GM23338 (cell line): Measurements from ENCODE around the gene FAF1. TPM values are rescaled to one million over a fixed set of nuclear protein-coding genes. Genes with fewer than 3 reads are reported as not detected.

Experiments
- ATAC-seq: fragments of 200-7000 bp; cut with Tn5 transposase; 3 replicates; pipeline ENCODE4 v1.9.1; 2020
- DNase-seq: peaks from one replicate; pipeline ENCODE4 v3.0.0-alpha.2; 2015; ENCODE audit warnings: low spot score
- H2AFZ ChIP-seq: fragments of 200-600 bp; sonication (generic); 2 replicates; pipeline ENCODE4 v1.8.0; 2016; ENCODE audit warnings: antibody characterized with exemption, mild to moderate bottlenecking, moderate library complexity
- H3F3A ChIP-seq: fragments of 200-600 bp; sonication (generic); replicated peaks from 2 replicates; pipeline ENCODE4 v1.8.0; 2017; ENCODE audit warnings: antibody characterized with exemption, mixed run types, low read depth
- H3K27ac ChIP-seq: fragments of 200-600 bp; sonication (generic); 2 replicates; pipeline ENCODE4 v1.6.1; 2016; ENCODE audit warnings: low read depth
- H3K27me3 ChIP-seq: fragments of 200-600 bp; sonication (generic); 2 replicates; pipeline ENCODE4 v1.8.0; 2016; ENCODE audit warnings: mild to moderate bottlenecking, mixed run types, moderate library complexity; ENCODE audit not compliant: insufficient read depth
- H3K36me3 ChIP-seq: fragments of 200-600 bp; sonication (generic); 2 replicates; pipeline ENCODE4 v1.8.0; 2016; ENCODE audit warnings: mild to moderate bottlenecking; ENCODE audit not compliant: insufficient read depth
- H3K4me1 ChIP-seq: fragments of 200-600 bp; sonication (generic); 2 replicates; pipeline ENCODE4 v1.8.0; 2016; ENCODE audit warnings: mild to moderate bottlenecking, moderate library complexity; ENCODE audit not compliant: insufficient read depth
- H3K4me2 ChIP-seq: fragments of 200-600 bp; sonication (generic); 2 replicates; pipeline ENCODE4 v1.7.1; 2017; ENCODE audit warnings: mixed run types
- H3K4me3 ChIP-seq: fragments of 200-600 bp; sonication (generic); 2 replicates; pipeline ENCODE4 v1.6.1; 2016; ENCODE audit warnings: mixed run types
- H3K79me2 ChIP-seq: fragments of 200-600 bp; sonication (generic); replicated peaks from 2 replicates; pipeline ENCODE4 v1.8.0; 2017; ENCODE audit warnings: mild to moderate bottlenecking; ENCODE audit not compliant: insufficient read depth
- H3K9me2 ChIP-seq: fragments of 200-600 bp; sonication (generic); 2 replicates; pipeline ENCODE4 v1.8.0; 2017; ENCODE audit not compliant: insufficient read depth
- H4K20me1 ChIP-seq: fragments of 200-600 bp; sonication (generic); replicated peaks from 2 replicates; pipeline ENCODE4 v1.8.0; 2017; ENCODE audit warnings: mild to moderate bottlenecking; ENCODE audit not compliant: insufficient read depth
- H3K27ac Mint-ChIP-seq: 2 replicates; pipeline ENCODE4 v1.8.0; 2020; ENCODE audit warnings: inconsistent platforms, mild to moderate bottlenecking, moderate library complexity, mixed read lengths
- H3K27me3 Mint-ChIP-seq: 3 replicates; pipeline ENCODE4 v1.8.0; 2022; ENCODE audit warnings: low read depth, mild to moderate bottlenecking, moderate library complexity, mixed read lengths, inconsistent platforms; ENCODE audit not compliant: insufficient read depth, poor library complexity
- H3K36me3 Mint-ChIP-seq: 3 replicates; pipeline ENCODE4 v1.8.0; 2021; ENCODE audit warnings: low read depth, mild to moderate bottlenecking, inconsistent platforms, moderate library complexity, mixed read lengths
- H3K4me1 Mint-ChIP-seq: 3 replicates; pipeline ENCODE4 v1.8.0; 2020; ENCODE audit warnings: mild to moderate bottlenecking, inconsistent platforms, mixed read lengths
- H3K4me3 Mint-ChIP-seq: 3 replicates; pipeline ENCODE4 v1.8.0; 2021; ENCODE audit warnings: moderate library complexity, mild to moderate bottlenecking, inconsistent platforms, mixed read lengths
- H3K9me3 Mint-ChIP-seq: 3 replicates; pipeline ENCODE4 v1.8.0; 2020; ENCODE audit warnings: moderate library complexity, mild to moderate bottlenecking, inconsistent platforms, mixed read lengths
- CREB1 ChIP-seq: fragments of 250-450 bp; sonication (Bioruptor Pico); IDR thresholded peaks from 2 replicates; pipeline ENCODE4 v1.5.0; 2020; ENCODE audit warnings: low read depth, mild to moderate bottlenecking, moderate library complexity
- CTCF ChIP-seq, 2 experiments: fragments of 200-600 bp in 1 of 2; sonication (generic) in 1 of 2; conservative IDR thresholded peaks; 2 replicates each; pipeline versions ENCODE4 v1.5.1 to v1.6.1; 2016 to 2017; ENCODE audit warnings: antibody characterized with exemption in 2 of 2, low read depth in 2 of 2, mild to moderate bottlenecking in 2 of 2, moderate library complexity in 1 of 2
- ETS1 ChIP-seq: IDR thresholded peaks from 2 replicates; pipeline ENCODE4 v1.6.1; 2016; ENCODE audit warnings: antibody characterized with exemption
- EZH2 ChIP-seq: fragments of 200-600 bp; sonication (generic); IDR thresholded peaks from one replicate; pipeline ENCODE4 v1.8.0; 2017; ENCODE audit warnings: antibody characterized with exemption, mild to moderate bottlenecking, low read depth; ENCODE audit not compliant: unreplicated experiment
- NANOG ChIP-seq: IDR thresholded peaks from 2 replicates; pipeline ENCODE4 v1.6.1; 2016; ENCODE audit warnings: antibody characterized with exemption, borderline replicate concordance
- POLR2AphosphoS5 ChIP-seq: IDR thresholded peaks from 2 replicates; pipeline ENCODE4 v1.6.1; 2016; ENCODE audit warnings: antibody characterized with exemption, low read depth
- STAT1 ChIP-seq: IDR thresholded peaks from one replicate; pipeline ENCODE4 v1.6.1; 2016; ENCODE audit warnings: antibody characterized with exemption; ENCODE audit not compliant: unreplicated experiment
- ZNF114 ChIP-seq: fragments of 250-450 bp; sonication (Bioruptor Pico); IDR thresholded peaks from 2 replicates; pipeline ENCODE4 v1.5.0; 2020; ENCODE audit warnings: mild to moderate bottlenecking, moderate library complexity
- ZNF331 ChIP-seq: fragments of 250-450 bp; sonication (Bioruptor Pico); IDR thresholded peaks from 2 replicates; pipeline ENCODE4 v1.5.0; 2020; ENCODE audit warnings: low read depth, mild to moderate bottlenecking, moderate library complexity
- polyA plus RNA-seq: library from polyadenylated mRNA; unstranded; fragments of >200 nt; fragmentation: Nextera tagmentation; extraction: Ambion mirVana; gene quantifications from 2 replicates; pipeline ENCODE4 v1.2.1, GENCODE V29; 2016
- total RNA-seq: library from RNA; depleted of rRNA; stranded (reverse); fragments of >200 nt; shearing (Covaris generic); gene quantifications from 2 replicates; pipeline ENCODE4 v1.2.3, GENCODE V29; 2014
- TF ChIP-seq, protein P1 (sequence below): fragments of 250-450 bp; sonication (Bioruptor Pico); IDR thresholded peaks from 2 replicates; pipeline ENCODE4 v1.5.0; 2020; ENCODE audit warnings: mild to moderate bottlenecking, moderate library complexity
- TF ChIP-seq, protein P2 (sequence below): IDR thresholded peaks from one replicate; pipeline ENCODE4 v1.6.1; 2018; ENCODE audit warnings: antibody characterized with exemption; ENCODE audit not compliant: unreplicated experiment

Gene FAF1
- total and polyA plus RNA-seq, 2 experiments from 2014 or later: 24.1 to 53.2 TPM

DNA sequence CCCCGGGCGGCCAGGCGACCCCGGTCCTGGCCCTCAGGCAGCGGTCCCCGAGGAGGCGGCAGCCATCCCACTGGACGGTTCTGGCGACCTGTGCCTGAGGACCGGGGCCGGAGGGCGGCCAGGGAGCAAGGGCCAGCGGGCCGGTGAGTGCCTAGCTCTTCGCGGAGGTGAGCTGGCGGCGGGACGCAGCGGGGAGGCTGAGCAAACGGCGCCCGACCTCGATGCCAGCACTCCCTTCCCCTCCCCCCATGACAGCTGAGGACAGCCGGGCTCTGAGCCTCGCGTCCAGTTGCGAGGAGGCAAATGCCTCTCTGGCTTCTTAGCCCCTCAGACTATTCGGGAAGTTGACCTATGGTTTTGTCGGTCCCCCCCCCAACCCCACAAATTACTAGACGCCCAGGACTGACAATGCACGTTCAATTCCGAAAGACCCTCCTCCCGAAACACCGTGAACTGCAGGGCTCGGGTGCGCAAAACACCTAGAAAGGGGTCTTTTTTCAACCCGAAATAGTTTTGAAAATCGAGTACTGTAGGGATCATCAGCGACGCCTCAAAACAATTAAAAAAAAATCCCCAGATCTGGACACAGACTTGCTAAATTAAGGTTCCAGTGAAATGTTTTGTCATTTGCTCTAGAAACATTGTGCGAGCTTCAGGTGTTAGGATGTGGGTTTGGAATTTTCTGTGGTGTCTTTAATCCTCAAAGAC lies 18.2 kb upstream of the FAF1 start:
- DNase-seq (peak; percentile 94), ATAC-seq (peak; percentile 64)
- H3K27me3 Mint-ChIP-seq: peaks cover 79% of the 10 kb centered on the region
- H3K4me3 Mint-ChIP-seq: peak overlapping the region; percentile 71
- H3K36me3 Mint-ChIP-seq: no peaks in the 10 kb centered on the region
- Histone ChIP-seq H3K79me2 (no peaks in the 10 kb centered on the region), H3K9me2 (no peaks in the 10 kb centered on the region), H3K4me3 (peak overlapping the region; percentile 65), H4K20me1 (peaks cover 27% of the 10 kb centered on the region), H3K4me2 (peak overlapping the region; percentile 78), H3K27me3 (peaks cover 96% of the 10 kb centered on the region), H3K4me1 (peaks cover 32% of the 10 kb centered on the region), H3F3A (peaks cover 22% of the 10 kb centered on the region), H3K36me3 (no peaks in the 10 kb centered on the region), H2AFZ (no peak overlapping the region), H3K27ac (no peak overlapping the region)
- H3K9me3 Mint-ChIP-seq: no peaks in the 10 kb centered on the region; the same call in 2 of the 3 replicates
- TF ChIP-seq POLR2AphosphoS5 (no peak), CREB1 (peak; percentile 36), EZH2 (peak; percentile 76), CTCF (conservative IDR thresholded peaks at IDR 0.05; ENCODE audit: low read depth in 2 of 2) (no peak), STAT1 (no peak), ZNF331 (CRISPR knock-in tag) (no peak), ZNF114 (no peak), NANOG (no peak), ETS1 (no peak)
- TF ChIP-seq, protein P1, sequence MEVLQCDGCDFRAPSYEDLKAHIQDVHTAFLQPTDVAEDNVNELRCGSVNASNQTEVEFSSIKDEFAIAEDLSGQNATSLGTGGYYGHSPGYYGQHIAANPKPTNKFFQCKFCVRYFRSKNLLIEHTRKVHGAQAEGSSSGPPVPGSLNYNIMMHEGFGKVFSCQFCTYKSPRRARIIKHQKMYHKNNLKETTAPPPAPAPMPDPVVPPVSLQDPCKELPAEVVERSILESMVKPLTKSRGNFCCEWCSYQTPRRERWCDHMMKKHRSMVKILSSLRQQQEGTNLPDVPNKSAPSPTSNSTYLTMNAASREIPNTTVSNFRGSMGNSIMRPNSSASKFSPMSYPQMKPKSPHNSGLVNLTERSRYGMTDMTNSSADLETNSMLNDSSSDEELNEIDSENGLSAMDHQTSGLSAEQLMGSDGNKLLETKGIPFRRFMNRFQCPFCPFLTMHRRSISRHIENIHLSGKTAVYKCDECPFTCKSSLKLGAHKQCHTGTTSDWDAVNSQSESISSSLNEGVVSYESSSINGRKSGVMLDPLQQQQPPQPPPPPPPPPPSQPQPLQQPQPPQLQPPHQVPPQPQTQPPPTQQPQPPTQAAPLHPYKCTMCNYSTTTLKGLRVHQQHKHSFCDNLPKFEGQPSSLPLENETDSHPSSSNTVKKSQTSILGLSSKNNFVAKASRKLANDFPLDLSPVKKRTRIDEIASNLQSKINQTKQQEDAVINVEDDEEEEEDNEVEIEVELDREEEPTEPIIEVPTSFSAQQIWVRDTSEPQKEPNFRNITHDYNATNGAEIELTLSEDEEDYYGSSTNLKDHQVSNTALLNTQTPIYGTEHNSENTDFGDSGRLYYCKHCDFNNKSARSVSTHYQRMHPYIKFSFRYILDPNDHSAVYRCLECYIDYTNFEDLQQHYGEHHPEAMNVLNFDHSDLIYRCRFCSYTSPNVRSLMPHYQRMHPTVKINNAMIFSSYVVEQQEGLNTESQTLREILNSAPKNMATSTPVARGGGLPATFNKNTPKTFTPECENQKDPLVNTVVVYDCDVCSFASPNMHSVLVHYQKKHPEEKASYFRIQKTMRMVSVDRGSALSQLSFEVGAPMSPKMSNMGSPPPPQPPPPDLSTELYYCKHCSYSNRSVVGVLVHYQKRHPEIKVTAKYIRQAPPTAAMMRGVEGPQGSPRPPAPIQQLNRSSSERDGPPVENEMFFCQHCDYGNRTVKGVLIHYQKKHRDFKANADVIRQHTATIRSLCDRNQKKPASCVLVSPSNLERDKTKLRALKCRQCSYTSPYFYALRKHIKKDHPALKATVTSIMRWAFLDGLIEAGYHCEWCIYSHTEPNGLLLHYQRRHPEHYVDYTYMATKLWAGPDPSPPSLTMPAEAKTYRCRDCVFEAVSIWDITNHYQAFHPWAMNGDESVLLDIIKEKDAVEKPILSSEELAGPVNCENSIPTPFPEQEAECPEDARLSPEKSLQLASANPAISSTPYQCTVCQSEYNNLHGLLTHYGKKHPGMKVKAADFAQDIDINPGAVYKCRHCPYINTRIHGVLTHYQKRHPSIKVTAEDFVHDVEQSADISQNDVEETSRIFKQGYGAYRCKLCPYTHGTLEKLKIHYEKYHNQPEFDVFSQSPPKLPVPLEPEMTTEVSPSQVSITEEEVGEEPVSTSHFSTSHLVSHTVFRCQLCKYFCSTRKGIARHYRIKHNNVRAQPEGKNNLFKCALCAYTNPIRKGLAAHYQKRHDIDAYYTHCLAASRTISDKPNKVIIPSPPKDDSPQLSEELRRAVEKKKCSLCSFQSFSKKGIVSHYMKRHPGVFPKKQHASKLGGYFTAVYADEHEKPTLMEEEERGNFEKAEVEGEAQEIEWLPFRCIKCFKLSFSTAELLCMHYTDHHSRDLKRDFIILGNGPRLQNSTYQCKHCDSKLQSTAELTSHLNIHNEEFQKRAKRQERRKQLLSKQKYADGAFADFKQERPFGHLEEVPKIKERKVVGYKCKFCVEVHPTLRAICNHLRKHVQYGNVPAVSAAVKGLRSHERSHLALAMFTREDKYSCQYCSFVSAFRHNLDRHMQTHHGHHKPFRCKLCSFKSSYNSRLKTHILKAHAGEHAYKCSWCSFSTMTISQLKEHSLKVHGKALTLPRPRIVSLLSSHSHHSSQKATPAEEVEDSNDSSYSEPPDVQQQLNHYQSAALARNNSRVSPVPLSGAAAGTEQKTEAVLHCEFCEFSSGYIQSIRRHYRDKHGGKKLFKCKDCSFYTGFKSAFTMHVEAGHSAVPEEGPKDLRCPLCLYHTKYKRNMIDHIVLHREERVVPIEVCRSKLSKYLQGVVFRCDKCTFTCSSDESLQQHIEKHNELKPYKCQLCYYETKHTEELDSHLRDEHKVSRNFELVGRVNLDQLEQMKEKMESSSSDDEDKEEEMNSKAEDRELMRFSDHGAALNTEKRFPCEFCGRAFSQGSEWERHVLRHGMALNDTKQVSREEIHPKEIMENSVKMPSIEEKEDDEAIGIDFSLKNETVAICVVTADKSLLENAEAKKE (CRISPR knock-in tag): no peak
- TF ChIP-seq, protein P2, sequence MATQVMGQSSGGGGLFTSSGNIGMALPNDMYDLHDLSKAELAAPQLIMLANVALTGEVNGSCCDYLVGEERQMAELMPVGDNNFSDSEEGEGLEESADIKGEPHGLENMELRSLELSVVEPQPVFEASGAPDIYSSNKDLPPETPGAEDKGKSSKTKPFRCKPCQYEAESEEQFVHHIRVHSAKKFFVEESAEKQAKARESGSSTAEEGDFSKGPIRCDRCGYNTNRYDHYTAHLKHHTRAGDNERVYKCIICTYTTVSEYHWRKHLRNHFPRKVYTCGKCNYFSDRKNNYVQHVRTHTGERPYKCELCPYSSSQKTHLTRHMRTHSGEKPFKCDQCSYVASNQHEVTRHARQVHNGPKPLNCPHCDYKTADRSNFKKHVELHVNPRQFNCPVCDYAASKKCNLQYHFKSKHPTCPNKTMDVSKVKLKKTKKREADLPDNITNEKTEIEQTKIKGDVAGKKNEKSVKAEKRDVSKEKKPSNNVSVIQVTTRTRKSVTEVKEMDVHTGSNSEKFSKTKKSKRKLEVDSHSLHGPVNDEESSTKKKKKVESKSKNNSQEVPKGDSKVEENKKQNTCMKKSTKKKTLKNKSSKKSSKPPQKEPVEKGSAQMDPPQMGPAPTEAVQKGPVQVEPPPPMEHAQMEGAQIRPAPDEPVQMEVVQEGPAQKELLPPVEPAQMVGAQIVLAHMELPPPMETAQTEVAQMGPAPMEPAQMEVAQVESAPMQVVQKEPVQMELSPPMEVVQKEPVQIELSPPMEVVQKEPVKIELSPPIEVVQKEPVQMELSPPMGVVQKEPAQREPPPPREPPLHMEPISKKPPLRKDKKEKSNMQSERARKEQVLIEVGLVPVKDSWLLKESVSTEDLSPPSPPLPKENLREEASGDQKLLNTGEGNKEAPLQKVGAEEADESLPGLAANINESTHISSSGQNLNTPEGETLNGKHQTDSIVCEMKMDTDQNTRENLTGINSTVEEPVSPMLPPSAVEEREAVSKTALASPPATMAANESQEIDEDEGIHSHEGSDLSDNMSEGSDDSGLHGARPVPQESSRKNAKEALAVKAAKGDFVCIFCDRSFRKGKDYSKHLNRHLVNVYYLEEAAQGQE: no peak
- H3K4me1 Mint-ChIP-seq: peaks cover 21% of the 10 kb centered on the region
- no peak overlapping the region for H3K27ac Mint-ChIP-seq
